Activated CD4-positive, alpha-beta memory T cell treated with anti-CD3 and anti-CD28 coated beads, Interleukin-2, amount 10 ng/mL, durations not matched to agents 7 days and 5 days (primary cell): Measurements from ENCODE around the gene MGAT3. TPM values are rescaled to one million over a fixed set of nuclear protein-coding genes. Genes with fewer than 3 reads are reported as not detected.

Experiments used
- CTCF ChIA-PET: fragments of 350-600 bp; sonication (Branson Sonifier 250); formaldehyde crosslinking; loops from one replicate; lab custom pipeline; 2021; ENCODE audit warnings: antibody characterized with exemption, inconsistent platforms; lab: Charles Lee
- POLR2A ChIA-PET: fragments of 350-600 bp; sonication (Branson Sonifier 250); formaldehyde crosslinking; loops from one replicate; lab custom pipeline; 2021; ENCODE audit warnings: antibody characterized with exemption; lab: Charles Lee
- DNase-seq: peaks from one replicate; pipeline ENCODE4 v3.0.0-alpha.2; 2020
- H3K27ac Mint-ChIP-seq: one replicate; pipeline ENCODE4 v1.8.0; 2021; ENCODE audit warnings: mild to moderate bottlenecking, mixed read lengths
- H3K27me3 Mint-ChIP-seq: one replicate; pipeline ENCODE4 v1.8.0; 2021; ENCODE audit warnings: mixed read lengths
- H3K36me3 Mint-ChIP-seq: one replicate; pipeline ENCODE4 v1.8.0; 2021; ENCODE audit warnings: low read depth, mixed read lengths
- H3K4me1 Mint-ChIP-seq: one replicate; pipeline ENCODE4 v1.8.0; 2021; ENCODE audit warnings: mixed read lengths
- H3K4me3 Mint-ChIP-seq: one replicate; pipeline ENCODE4 v1.8.0; 2021; ENCODE audit warnings: mild to moderate bottlenecking, mixed read lengths
- H3K9me3 Mint-ChIP-seq: one replicate; pipeline ENCODE4 v1.8.0; 2021; ENCODE audit warnings: mixed read lengths
- total RNA-seq, 2 experiments: library from RNA; stranded (reverse); gene quantifications; one replicate each; pipeline ENCODE4 v1.2.3, GENCODE V29; 2021

Gene MGAT3
- total RNA-seq, 2 experiments from 2014 or later = 0.55 to 0.83 TPM

GRCh38 chr22:39526736-39527171 lies 69.9 kb downstream of the MGAT3 start:
- CTCF ChIA-PET = interaction anchor here (0.7 to 7.5 kb wide), 3 partner anchors 11 to 419 kb away, joined by 3 to 210 read pairs (median 65); no protein-coding TSS in a partner anchor
- Mint-ChIP-seq H3K27ac (peak overlapping the region; percentile 85), H3K9me3 (no peaks in the 10 kb centered on the region), H3K27me3 (no peaks in the 10 kb centered on the region), H3K4me1 (peaks cover 94% of the 10 kb centered on the region), H3K36me3 (peaks cover 80% of the 10 kb centered on the region), H3K4me3 (no peak overlapping the region)
- POLR2A ChIA-PET = interaction anchor here (1.0 to 11.3 kb wide), 6 partner anchors 8 to 518 kb away, joined by 3 to 124 read pairs (median 4); partner anchors contain the start of genes MIEF1 and RPL3
- DNase-seq = no peak

DNA sequence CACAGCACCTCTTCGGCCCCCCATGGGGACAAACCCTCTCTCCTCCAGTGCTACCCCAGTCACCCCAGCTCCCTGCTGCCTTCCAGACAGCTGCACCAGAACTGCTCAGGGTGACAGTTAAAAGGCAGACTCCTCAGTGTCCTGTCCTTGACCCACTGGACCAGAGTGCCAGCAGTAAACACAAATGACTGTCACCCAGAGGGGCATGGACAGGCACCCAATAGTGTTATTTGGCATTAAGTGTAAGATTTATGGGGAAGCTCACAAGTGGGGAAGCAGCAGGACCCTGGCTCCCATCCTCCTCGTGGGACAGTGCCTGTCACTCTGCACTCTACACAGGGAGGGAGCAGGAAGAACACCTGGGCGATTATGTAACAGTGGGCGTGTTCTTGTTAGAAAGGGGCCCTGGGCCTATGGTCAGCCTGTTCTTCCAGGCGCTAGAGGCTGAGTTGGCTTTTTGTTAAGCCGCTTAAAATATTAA lies 70.7 kb downstream of the MGAT3 start:
- Mint-ChIP-seq H3K9me3 (no peaks in the 10 kb centered on the region), H3K27ac (peak overlapping the region; percentile 85), H3K4me3 (no peak overlapping the region), H3K4me1 (peaks cover 91% of the 10 kb centered on the region), H3K27me3 (no peaks in the 10 kb centered on the region), H3K36me3 (peaks cover 77% of the 10 kb centered on the region)
- no peak for DNase-seq
- POLR2A ChIA-PET = interaction anchor here (1.1 to 11.3 kb wide), 7 partner anchors 6 to 517 kb away, joined by 3 to 124 read pairs (median 17); partner anchors contain the start of genes ATF4, MIEF1 and RPL3
- CTCF ChIA-PET = interaction anchor here (5.4 to 7.5 kb wide), 2 partner anchors 12 to 34 kb away, joined by 65 to 210 read pairs; no protein-coding TSS in a partner anchor

GRCh38 chr22:39528080-39528661 lies 71.4 kb downstream of the MGAT3 start:
- no peak for DNase-seq
- ChIA-PET POLR2A (interaction anchor here (1.0 to 11.3 kb wide), 9 partner anchors 6 to 516 kb away, joined by 4 to 121 read pairs (median 17); partner anchors contain the start of genes ATF4, MIEF1 and RPL3), CTCF (interaction anchor here (0.8 to 7.5 kb wide), 16 partner anchors 8 to 760 kb away, joined by 3 to 210 read pairs (median 6); partner anchors contain the start of genes ATF4, MIEF1 and RPL3)
- Mint-ChIP-seq H3K4me3 (peak overlapping the region; percentile 43), H3K36me3 (peaks cover 73% of the 10 kb centered on the region), H3K4me1 (peaks cover 86% of the 10 kb centered on the region), H3K27me3 (no peaks in the 10 kb centered on the region), H3K27ac (peak overlapping the region; percentile 69), H3K9me3 (no peaks in the 10 kb centered on the region)

GRCh38 chr22:39528681-39529486 lies 72.1 kb downstream of the MGAT3 start:
- ChIA-PET POLR2A (interaction anchor here (0.6 to 11.3 kb wide), 17 partner anchors 7 to 736 kb away, joined by 3 to 121 read pairs (median 6); partner anchors contain the start of genes ATF4, MIEF1, RPL3 and TAB1), CTCF (interaction anchor here (0.6 to 7.5 kb wide), 29 partner anchors 8 to 819 kb away, joined by 3 to 210 read pairs (median 4); partner anchors contain the start of genes ATF4, MIEF1, RPL3 and TAB1)
- H3K36me3 Mint-ChIP-seq = peaks cover 69% of the 10 kb centered on the region

GRCh38 chr22:39529487-39529851 lies 72.7 kb downstream of the MGAT3 start:
- no peaks in the 10 kb centered on the region for H3K9me3 Mint-ChIP-seq
- H3K27me3 Mint-ChIP-seq = no peaks in the 10 kb centered on the region
- H3K36me3 Mint-ChIP-seq = peaks cover 63% of the 10 kb centered on the region

More at GRCh38 chr22:39528681-39529486, 72.1 kb downstream of the MGAT3 start:
- DNase-seq = peak; percentile 94
- no peaks in the 10 kb centered on the region for H3K9me3 Mint-ChIP-seq
- no peaks in the 10 kb centered on the region for H3K27me3 Mint-ChIP-seq
- H3K4me3 Mint-ChIP-seq = peak overlapping the region; percentile 43
- H3K4me1 Mint-ChIP-seq = peaks cover 85% of the 10 kb centered on the region
- H3K27ac Mint-ChIP-seq = peak overlapping the region; percentile 69

DNA sequence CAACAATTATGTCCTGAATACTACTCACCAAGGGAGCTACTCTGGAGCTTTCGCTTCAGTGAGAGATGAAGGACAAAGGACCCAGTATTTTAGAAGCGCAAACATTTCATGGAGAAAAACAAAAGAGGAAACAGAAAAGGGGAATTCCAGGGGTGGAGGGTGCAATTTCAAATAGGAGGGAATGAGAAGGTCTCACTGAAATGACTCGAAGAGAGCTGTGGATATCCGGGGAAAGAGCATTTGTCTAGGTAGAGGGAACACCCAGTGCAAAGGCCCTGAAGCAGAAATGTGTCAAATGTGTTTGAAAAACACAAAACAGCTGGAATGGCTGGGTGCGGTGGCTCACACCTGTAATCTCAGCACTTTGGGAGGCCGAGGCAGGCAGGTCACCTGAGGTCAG lies 73.3 kb downstream of the MGAT3 start:
- Mint-ChIP-seq H3K36me3 (peaks cover 57% of the 10 kb centered on the region), H3K4me3 (peak overlapping the region; percentile 24), H3K27ac (peak overlapping the region; percentile 47), H3K9me3 (no peaks in the 10 kb centered on the region), H3K4me1 (peaks cover 80% of the 10 kb centered on the region), H3K27me3 (no peaks in the 10 kb centered on the region)
- no peak for DNase-seq
- POLR2A ChIA-PET = interaction anchor here (1.0 to 11.3 kb wide), 9 partner anchors 8 to 514 kb away, joined by 3 to 121 read pairs (median 17); partner anchors contain the start of genes ATF4, MIEF1 and RPL3
- CTCF ChIA-PET = interaction anchor here (0.8 to 7.5 kb wide), 10 partner anchors 10 to 514 kb away, joined by 5 to 210 read pairs (median 11); partner anchors contain the start of genes ATF4, MIEF1 and RPL3

More at GRCh38 chr22:39529487-39529851, 72.7 kb downstream of the MGAT3 start:
- H3K4me1 Mint-ChIP-seq = peaks cover 85% of the 10 kb centered on the region
- no peak for DNase-seq
- CTCF ChIA-PET = interaction anchor here (0.7 to 7.5 kb wide), 28 partner anchors 9 to 818 kb away, joined by 3 to 210 read pairs (median 5); partner anchors contain the start of genes ATF4, MIEF1, RPL3 and TAB1
- peak overlapping the region; percentile 69 for H3K27ac Mint-ChIP-seq
- POLR2A ChIA-PET = interaction anchor here (1.0 to 11.3 kb wide), 17 partner anchors 8 to 735 kb away, joined by 3 to 121 read pairs (median 6); partner anchors contain the start of genes ATF4, MIEF1, RPL3 and TAB1
- peak overlapping the region; percentile 43 for H3K4me3 Mint-ChIP-seq

- CTCF ChIA-PET = interaction anchor here (1.0 to 7.5 kb wide), 10 partner anchors 8 to 817 kb away, joined by 3 to 210 read pairs (median 11); partner anchors contain the start of genes ATF4, MIEF1, RPL3 and TNRC6B
- POLR2A ChIA-PET = interaction anchor here (1.0 to 11.3 kb wide), 8 partner anchors 9 to 513 kb away, joined by 3 to 121 read pairs (median 17); partner anchors contain the start of genes ATF4, MIEF1 and RPL3
- Mint-ChIP-seq H3K9me3 (no peaks in the 10 kb centered on the region), H3K27ac (peak overlapping the region; percentile 33), H3K36me3 (peaks cover 51% of the 10 kb centered on the region), H3K27me3 (no peaks in the 10 kb centered on the region), H3K4me1 (peaks cover 73% of the 10 kb centered on the region), H3K4me3 (peak overlapping the region; percentile 46)
- no peak for DNase-seq
Observed at GRCh38 chr22:39530692-39531331, 74.0 kb downstream of the MGAT3 start.

DNA sequence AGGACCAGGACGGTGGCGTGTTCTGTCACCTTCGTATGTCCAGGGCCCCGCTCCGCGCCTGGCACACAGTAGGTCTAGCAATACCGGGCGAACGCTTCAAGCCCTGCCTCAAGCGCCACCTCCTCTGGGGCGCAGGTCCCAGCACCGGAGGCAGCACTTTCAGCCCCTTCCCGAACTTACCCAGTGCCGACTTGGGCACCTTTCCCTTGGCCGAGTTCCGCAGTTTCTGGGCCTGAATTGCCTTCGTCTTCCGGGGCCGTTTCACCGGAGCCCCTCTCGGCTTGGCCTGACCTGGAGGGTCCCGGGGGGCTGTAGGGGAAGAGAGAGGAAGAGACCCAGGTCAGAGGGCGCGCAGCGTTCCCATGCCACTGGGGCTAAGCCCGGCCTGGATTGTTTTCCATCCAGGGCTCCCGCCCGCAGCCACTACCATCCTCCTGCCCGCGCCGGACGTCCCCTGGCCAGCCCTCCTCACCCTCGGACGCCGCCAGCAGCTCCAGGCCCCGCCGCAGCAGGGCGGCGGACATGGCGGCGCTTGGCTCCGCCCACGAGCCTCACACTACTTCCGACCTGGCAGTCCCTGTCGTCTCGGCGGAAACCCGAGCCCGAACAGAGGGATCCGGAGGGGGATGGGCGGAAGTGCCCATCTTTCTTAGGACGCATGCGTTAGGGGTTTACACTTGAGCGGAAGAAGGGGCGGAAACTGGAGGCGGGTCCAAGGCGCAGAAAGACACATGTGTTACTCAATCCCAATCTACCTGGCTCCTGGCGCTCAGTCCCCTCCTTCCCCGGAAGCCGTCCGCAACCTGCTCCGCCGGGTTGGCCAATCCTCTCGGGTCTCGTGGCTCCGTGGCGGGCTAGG lies 75.6 kb downstream of the MGAT3 start, which contains the start of gene RPS19BP1:
RPS19BP1 (minus strand) TSS at position 534 of the 859 bp plus-strand sequence; CDS start at position 524, 10 bp downstream.
- H3K27ac Mint-ChIP-seq = peak within 1 kb of the TSS; percentile 86
- no peaks in the 10 kb centered on the region for H3K9me3 Mint-ChIP-seq
- H3K27me3 Mint-ChIP-seq = no peaks in the 10 kb centered on the region
- DNase-seq = peak; percentile 100
- ChIA-PET POLR2A (interaction anchor here (1.0 to 11.3 kb wide), 8 partner anchors 11 to 512 kb away, joined by 4 to 121 read pairs (median 6); partner anchors contain the start of genes ATF4 and RPL3), CTCF (interaction anchor here (1.0 to 7.5 kb wide), 4 partner anchors 10 to 815 kb away, joined by 3 to 210 read pairs (median 26); partner anchors contain the start of gene MIEF1)
- H3K36me3 Mint-ChIP-seq = peaks cover 41% of the 10 kb centered on the region
- peak within 1 kb of the TSS; percentile 94 for H3K4me3 Mint-ChIP-seq
- H3K4me1 Mint-ChIP-seq = peaks cover 59% of the 10 kb centered on the region

- H3K27ac Mint-ChIP-seq = peak overlapping the region; percentile 16
- ChIA-PET POLR2A (interaction anchor here (1.5 to 2.9 kb wide), 5 partner anchors 11 to 510 kb away, joined by 4 to 13 read pairs (median 7); partner anchors contain the start of gene ATF4), CTCF (interaction anchor here (0.6 to 6.2 kb wide), 25 partner anchors 10 to 814 kb away, joined by 3 to 90 read pairs (median 5); partner anchors contain the start of genes MIEF1 and TAB1)
- H3K9me3 Mint-ChIP-seq = no peaks in the 10 kb centered on the region
- peaks cover 31% of the 10 kb centered on the region for H3K36me3 Mint-ChIP-seq
- no peaks in the 10 kb centered on the region for H3K27me3 Mint-ChIP-seq
- no peak for DNase-seq
- peaks cover 43% of the 10 kb centered on the region for H3K4me1 Mint-ChIP-seq
- H3K4me3 Mint-ChIP-seq = no peak overlapping the region
Observed at GRCh38 chr22:39534092-39534506, 77.3 kb downstream of the MGAT3 start.

- H3K27me3 Mint-ChIP-seq = no peaks in the 10 kb centered on the region
- DNase-seq = peak; percentile 83
- H3K4me1 Mint-ChIP-seq = peaks cover 36% of the 10 kb centered on the region
- no peaks in the 10 kb centered on the region for H3K9me3 Mint-ChIP-seq
- no peak overlapping the region for H3K27ac Mint-ChIP-seq
- peaks cover 25% of the 10 kb centered on the region for H3K36me3 Mint-ChIP-seq
- ChIA-PET CTCF (interaction anchor here (0.6 to 6.2 kb wide), 28 partner anchors 9 to 813 kb away, joined by 3 to 90 read pairs (median 4); partner anchors contain the start of genes MIEF1 and TAB1), POLR2A (interaction anchor here (0.8 to 2.9 kb wide), 11 partner anchors 8 to 509 kb away, joined by 3 to 13 read pairs (median 4); partner anchors contain the start of gene ATF4)
- H3K4me3 Mint-ChIP-seq = no peak overlapping the region
Observed at GRCh38 chr22:39534591-39535356, 78.0 kb downstream of the MGAT3 start.
